Neural progenitor cell (in vitro differentiated cells): Measurements from ENCODE around the gene RHBDL2. TPM values are rescaled to one million over a fixed set of nuclear protein-coding genes. Genes with fewer than 3 reads are reported as not detected.
"Not testable (repeated sequence)": the region's sequence is repeated elsewhere in the genome, so short reads cannot be mapped to it uniquely, and the experiment has no call there.

Source experiments
- DNase-seq: peaks from one replicate; pipeline ENCODE4 v3.0.0-alpha.2; 2016; ENCODE audit warnings: low spot score
- H2AFZ ChIP-seq: fragments of 200-600 bp; sonication (generic); replicated peaks from 2 replicates; pipeline ENCODE4 v1.6.1; 2016; ENCODE audit warnings: antibody characterized with exemption
- H3F3A ChIP-seq: fragments of 200-600 bp; sonication (generic); 2 replicates; pipeline ENCODE4 v1.6.1; 2016; ENCODE audit warnings: antibody characterized with exemption, low read depth
- H3K27ac ChIP-seq: fragments of 200-600 bp; sonication (generic); 2 replicates; pipeline ENCODE4 v1.5.1; 2016; ENCODE audit warnings: mild to moderate bottlenecking
- H3K27me3 ChIP-seq: fragments of 200-600 bp; sonication (generic); 2 replicates; pipeline ENCODE4 v1.6.1; 2016; ENCODE audit warnings: mild to moderate bottlenecking, moderate library complexity
- H3K36me3 ChIP-seq: fragments of 200-600 bp; sonication (generic); 2 replicates; pipeline ENCODE4 v1.5.1; 2016
- H3K4me1 ChIP-seq: fragments of 200-600 bp; sonication (generic); 2 replicates; pipeline ENCODE4 v1.6.1; 2016; ENCODE audit warnings: mixed run types
- H3K4me2 ChIP-seq: fragments of 200-600 bp; sonication (generic); 2 replicates; pipeline ENCODE4 v1.6.1; 2016
- H3K4me3 ChIP-seq: fragments of 200-600 bp; sonication (generic); 2 replicates; pipeline ENCODE4 v1.5.1; 2016
- H3K79me2 ChIP-seq: fragments of 200-600 bp; sonication (generic); 2 replicates; pipeline ENCODE4 v1.6.1; 2016; ENCODE audit warnings: low read depth
- H3K9ac ChIP-seq: fragments of 200-600 bp; sonication (generic); 2 replicates; pipeline ENCODE4 v1.6.1; 2016
- H3K9me3 ChIP-seq: fragments of 200-600 bp; sonication (generic); 2 replicates; pipeline ENCODE4 v1.5.1; 2016; ENCODE audit warnings: low read depth
- H4K20me1 ChIP-seq: fragments of 200-600 bp; sonication (generic); 2 replicates; pipeline ENCODE4 v1.6.1; 2016; ENCODE audit warnings: low read depth
- H3K27ac Mint-ChIP-seq: 3 replicates; pipeline ENCODE4 v1.8.0; 2021; ENCODE audit warnings: mixed read lengths
- H3K27me3 Mint-ChIP-seq: 2 replicates; pipeline ENCODE4 v1.8.0; 2022; ENCODE audit warnings: low read depth, mild to moderate bottlenecking, inconsistent platforms, moderate library complexity, mixed read lengths; ENCODE audit not compliant: insufficient read depth
- H3K36me3 Mint-ChIP-seq: 3 replicates; pipeline ENCODE4 v1.8.0; 2021; ENCODE audit warnings: mixed read lengths
- H3K4me1 Mint-ChIP-seq: 3 replicates; pipeline ENCODE4 v1.8.0; 2021; ENCODE audit warnings: mixed read lengths
- H3K4me3 Mint-ChIP-seq: 3 replicates; pipeline ENCODE4 v1.8.0; 2021; ENCODE audit warnings: mild to moderate bottlenecking, moderate library complexity, mixed read lengths
- H3K9me3 Mint-ChIP-seq: 3 replicates; pipeline ENCODE4 v1.8.0; 2020; ENCODE audit warnings: mixed read lengths
- EZH2 ChIP-seq: fragments of 200-600 bp; sonication (generic); IDR thresholded peaks from 2 replicates; pipeline ENCODE4 v1.6.1; 2017; ENCODE audit warnings: antibody characterized with exemption, mild to moderate bottlenecking, moderate library complexity
- EZH2phosphoT487 ChIP-seq: fragments of 200-600 bp; sonication (generic); IDR thresholded peaks from 2 replicates; pipeline ENCODE4 v1.6.1; 2017; ENCODE audit warnings: antibody characterized with exemption
- total RNA-seq: library from RNA; depleted of rRNA; stranded (reverse); fragments of >200 nt; gene quantifications from 2 replicates; pipeline ENCODE4 v1.2.3, GENCODE V29; 2015; ENCODE audit warnings: low replicate concordance
- TF ChIP-seq, protein P1 (sequence below): fragments of 200-600 bp; sonication (generic); IDR thresholded peaks from 2 replicates; pipeline ENCODE4 v1.5.1; 2017; ENCODE audit warnings: antibody characterized with exemption, mild to moderate bottlenecking

RHBDL2 gene
- total RNA-seq, 1 donor from 2014 or later = not detected

DNA sequence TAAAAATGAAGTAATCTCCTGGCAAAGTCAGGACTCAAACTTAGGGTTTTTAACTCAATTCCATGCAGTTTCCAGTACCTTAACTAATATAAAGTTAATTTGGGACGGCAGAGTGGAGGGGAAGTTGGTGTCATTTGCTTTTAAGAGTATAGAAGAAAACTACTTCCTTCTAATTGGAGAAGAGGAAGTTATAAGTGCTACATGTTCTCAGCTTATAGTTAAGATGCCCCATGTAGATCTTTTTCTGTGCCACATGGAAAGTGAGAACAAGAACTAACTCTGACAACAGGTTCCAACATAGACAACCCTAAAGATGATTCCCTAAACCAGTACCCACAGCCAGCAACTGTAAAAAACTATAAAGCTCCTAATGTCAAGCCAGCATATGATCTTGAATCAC lies 93.6 kb downstream of the RHBDL2 start:
- H3K9me3 ChIP-seq = no peaks in the 10 kb centered on the region
- peaks cover 28% of the 10 kb centered on the region for H3K36me3 ChIP-seq
- H3K27me3 ChIP-seq = no peaks in the 10 kb centered on the region
- Mint-ChIP-seq H3K27me3 (no peaks in the 10 kb centered on the region), H3K4me1 (no peaks in the 10 kb centered on the region), H3K9me3 (no peaks in the 10 kb centered on the region), H3K4me3 (no peak overlapping the region), H3K36me3 (peaks cover 8% of the 10 kb centered on the region), H3K27ac (no peak overlapping the region)
- no peak overlapping the region for H2AFZ ChIP-seq
- peaks cover 3% of the 10 kb centered on the region for H3F3A ChIP-seq
- H3K4me3 ChIP-seq = no peak overlapping the region
- no peaks in the 10 kb centered on the region for H4K20me1 ChIP-seq
- no peak overlapping the region for H3K4me2 ChIP-seq
- H3K4me1 ChIP-seq = no peaks in the 10 kb centered on the region
- TF ChIP-seq, protein P1, sequence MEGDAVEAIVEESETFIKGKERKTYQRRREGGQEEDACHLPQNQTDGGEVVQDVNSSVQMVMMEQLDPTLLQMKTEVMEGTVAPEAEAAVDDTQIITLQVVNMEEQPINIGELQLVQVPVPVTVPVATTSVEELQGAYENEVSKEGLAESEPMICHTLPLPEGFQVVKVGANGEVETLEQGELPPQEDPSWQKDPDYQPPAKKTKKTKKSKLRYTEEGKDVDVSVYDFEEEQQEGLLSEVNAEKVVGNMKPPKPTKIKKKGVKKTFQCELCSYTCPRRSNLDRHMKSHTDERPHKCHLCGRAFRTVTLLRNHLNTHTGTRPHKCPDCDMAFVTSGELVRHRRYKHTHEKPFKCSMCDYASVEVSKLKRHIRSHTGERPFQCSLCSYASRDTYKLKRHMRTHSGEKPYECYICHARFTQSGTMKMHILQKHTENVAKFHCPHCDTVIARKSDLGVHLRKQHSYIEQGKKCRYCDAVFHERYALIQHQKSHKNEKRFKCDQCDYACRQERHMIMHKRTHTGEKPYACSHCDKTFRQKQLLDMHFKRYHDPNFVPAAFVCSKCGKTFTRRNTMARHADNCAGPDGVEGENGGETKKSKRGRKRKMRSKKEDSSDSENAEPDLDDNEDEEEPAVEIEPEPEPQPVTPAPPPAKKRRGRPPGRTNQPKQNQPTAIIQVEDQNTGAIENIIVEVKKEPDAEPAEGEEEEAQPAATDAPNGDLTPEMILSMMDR = no peak
- TF ChIP-seq EZH2 (no peak), EZH2phosphoT487 (no peak)
- DNase-seq = no peak
- H3K9ac ChIP-seq = no peak overlapping the region
- no peaks in the 10 kb centered on the region for H3K79me2 ChIP-seq
- no peak overlapping the region for H3K27ac ChIP-seq

DNA sequence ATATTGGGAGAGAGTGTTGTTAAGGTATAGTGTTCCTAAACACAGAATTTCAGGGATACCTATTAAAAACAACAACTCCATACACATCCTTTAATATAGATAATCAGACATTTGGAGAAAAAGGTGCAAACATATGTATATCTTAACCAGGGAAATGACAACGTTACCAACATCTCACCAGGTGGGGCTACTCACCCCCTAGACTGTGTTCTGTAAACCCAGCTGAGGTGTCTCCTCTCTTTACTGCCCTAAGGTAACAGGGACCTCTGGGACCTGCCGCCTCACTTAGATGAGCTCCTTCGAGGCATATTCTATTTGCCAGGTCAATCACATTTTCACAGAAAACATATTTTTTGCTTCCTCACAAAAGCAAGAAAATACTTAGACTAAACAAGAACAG lies 95.4 kb downstream of the RHBDL2 start:
- H3K9ac ChIP-seq = no peak overlapping the region
- DNase-seq = no peak
- no peaks in the 10 kb centered on the region for H3K4me1 ChIP-seq
- no peaks in the 10 kb centered on the region for H3K9me3 ChIP-seq
- peaks cover 10% of the 10 kb centered on the region for H3K36me3 Mint-ChIP-seq
- no peak overlapping the region for H3K4me3 Mint-ChIP-seq
- no peak overlapping the region for H3K4me3 ChIP-seq
- H3K4me2 ChIP-seq = no peak overlapping the region
- no peak overlapping the region for H3K27ac Mint-ChIP-seq
- no peaks in the 10 kb centered on the region for H3K27me3 Mint-ChIP-seq
- H3F3A ChIP-seq = no peaks in the 10 kb centered on the region
- no peaks in the 10 kb centered on the region for H3K79me2 ChIP-seq
- H3K36me3 ChIP-seq = peaks cover 11% of the 10 kb centered on the region
- H3K4me1 Mint-ChIP-seq = no peaks in the 10 kb centered on the region
- H4K20me1 ChIP-seq = no peaks in the 10 kb centered on the region
- no peaks in the 10 kb centered on the region for H3K27me3 ChIP-seq
- H3K27ac ChIP-seq = no peak overlapping the region
- no peak overlapping the region for H2AFZ ChIP-seq
- H3K9me3 Mint-ChIP-seq = no peaks in the 10 kb centered on the region
- TF ChIP-seq, protein P1 = no peak
- no peak for TF ChIP-seq EZH2phosphoT487

GRCh38 chr1:38845088-38845487 lies 96.5 kb downstream of the RHBDL2 start:
- not testable (repeated sequence) for H3K79me2 ChIP-seq, H3K36me3 Mint-ChIP-seq, H3F3A ChIP-seq, H3K9me3 Mint-ChIP-seq, H4K20me1 ChIP-seq, H3K9ac ChIP-seq, H3K27me3 Mint-ChIP-seq, H3K4me1 Mint-ChIP-seq, H3K27ac ChIP-seq, H3K36me3 ChIP-seq, H3K4me1 ChIP-seq, H3K4me3 ChIP-seq, H2AFZ ChIP-seq, DNase-seq, H3K9me3 ChIP-seq, H3K4me2 ChIP-seq, H3K27me3 ChIP-seq, H3K4me3 Mint-ChIP-seq, H3K27ac Mint-ChIP-seq

DNA sequence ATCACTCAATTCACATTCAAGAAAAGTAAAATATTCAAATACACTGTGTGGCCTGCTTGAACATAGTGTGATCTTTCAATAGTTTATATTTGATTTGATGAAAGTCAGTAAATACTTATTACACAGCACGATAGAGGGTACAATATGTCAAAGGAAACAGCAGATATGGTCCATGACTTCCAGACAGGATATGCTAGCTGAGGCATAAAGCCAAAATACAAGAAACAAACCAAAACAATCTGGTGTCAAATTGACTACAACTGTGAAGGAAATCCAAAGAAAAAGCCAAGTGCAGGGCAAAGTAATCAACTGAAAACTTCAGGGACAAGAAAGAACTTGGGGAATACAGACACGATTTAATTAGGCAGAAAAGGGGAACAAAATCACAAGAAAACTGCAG lies 101.3 kb downstream of the RHBDL2 start:
- Histone ChIP-seq H3K9ac (no peak overlapping the region), H3K79me2 (no peaks in the 10 kb centered on the region), H3K27ac (no peak overlapping the region), H4K20me1 (no peaks in the 10 kb centered on the region), H3F3A (peaks cover 7% of the 10 kb centered on the region), H3K36me3 (peaks cover 4% of the 10 kb centered on the region), H3K4me1 (no peaks in the 10 kb centered on the region), H3K27me3 (no peaks in the 10 kb centered on the region), H3K4me2 (no peak overlapping the region), H2AFZ (no peak overlapping the region), H3K4me3 (no peak overlapping the region), H3K9me3 (no peaks in the 10 kb centered on the region)
- Mint-ChIP-seq H3K9me3 (no peaks in the 10 kb centered on the region), H3K36me3 (peaks cover 12% of the 10 kb centered on the region), H3K27me3 (no peaks in the 10 kb centered on the region), H3K27ac (no peak overlapping the region), H3K4me3 (no peak overlapping the region), H3K4me1 (no peaks in the 10 kb centered on the region)
- no peak for DNase-seq
- TF ChIP-seq, protein P1 = no peak
- TF ChIP-seq EZH2 (no peak), EZH2phosphoT487 (no peak)
